H9 (cell line): ENCODE measurements around the gene DCTN2. TPM values are rescaled to one million over a fixed set of nuclear protein-coding genes. Genes with fewer than 3 reads are reported as not detected.

ENCODE experiments used
- DNase-seq: peaks from one replicate; pipeline ENCODE4 v3.0.0-alpha.2; 2017
- H2AFZ ChIP-seq: one replicate; pipeline ENCODE4 v1.6.1; 2013; ENCODE audit warnings: mild to moderate bottlenecking, low read length, control low read depth, moderate library complexity
- H2AK5ac ChIP-seq: 2 replicates; pipeline ENCODE4 v1.6.1; 2013; ENCODE audit warnings: low read length, control low read depth, mixed read lengths; ENCODE audit not compliant: insufficient read length
- H2BK120ac ChIP-seq: one replicate; pipeline ENCODE4 v1.6.1; 2013; ENCODE audit warnings: low read depth, mild to moderate bottlenecking, low read length, control low read depth, inconsistent platforms; ENCODE audit not compliant: poor library complexity, severe bottlenecking
- H2BK12ac ChIP-seq: 2 replicates; pipeline ENCODE4 v1.6.1; 2013; ENCODE audit warnings: low read length, control low read depth, mixed read lengths, low read depth; ENCODE audit not compliant: insufficient read length
- H2BK15ac ChIP-seq: 2 replicates; pipeline ENCODE4 v1.6.1; 2013; ENCODE audit warnings: low read depth, low read length, control low read depth
- H2BK20ac ChIP-seq: one replicate; pipeline ENCODE4 v1.6.1; 2013; ENCODE audit warnings: low read depth, mild to moderate bottlenecking, low read length, control low read depth, inconsistent platforms; ENCODE audit not compliant: poor library complexity, severe bottlenecking
- H2BK5ac ChIP-seq: 2 replicates; pipeline ENCODE4 v1.6.1; 2013; ENCODE audit warnings: low read length, control low read depth, mixed read lengths; ENCODE audit not compliant: insufficient read length
- H3K14ac ChIP-seq: 2 replicates; pipeline ENCODE4 v1.6.1; 2013; ENCODE audit warnings: low read length, control low read depth; ENCODE audit not compliant: insufficient read depth
- H3K18ac ChIP-seq: 2 replicates; pipeline ENCODE4 v1.6.1; 2013; ENCODE audit warnings: low read depth, mild to moderate bottlenecking, mixed read lengths, low read length, control low read depth; ENCODE audit not compliant: insufficient read length
- H3K23ac ChIP-seq: 2 replicates; pipeline ENCODE4 v1.6.1; 2013; ENCODE audit warnings: low read length, control low read depth, mixed read lengths, low read depth; ENCODE audit not compliant: insufficient read length
- H3K23me2 ChIP-seq: 2 replicates; pipeline ENCODE4 v1.6.1; 2013; ENCODE audit warnings: low read depth, mild to moderate bottlenecking, mixed read lengths, low read length, control low read depth; ENCODE audit not compliant: insufficient read length, poor library complexity, severe bottlenecking
- H3K27ac ChIP-seq: 2 replicates; pipeline ENCODE4 v1.5.1; 2013; ENCODE audit warnings: low read length, control low read depth, mixed read lengths, low read depth; ENCODE audit not compliant: insufficient read length
- H3K27me3 ChIP-seq: 2 replicates; pipeline ENCODE4 v1.6.1; 2013; ENCODE audit warnings: low read length, control low read depth, inconsistent platforms; ENCODE audit not compliant: insufficient read depth
- H3K4ac ChIP-seq: 2 replicates; pipeline ENCODE4 v1.6.1; 2013; ENCODE audit warnings: low read depth, mild to moderate bottlenecking, control low read depth, inconsistent platforms, low read length, moderate library complexity
- H3K4me1 ChIP-seq: 2 replicates; pipeline ENCODE4 v1.6.1; 2013; ENCODE audit warnings: low read length, control low read depth, inconsistent platforms; ENCODE audit not compliant: insufficient read depth
- H3K4me2 ChIP-seq: 2 replicates; pipeline ENCODE4 v1.6.1; 2013; ENCODE audit warnings: low read length, control low read depth, mixed read lengths; ENCODE audit not compliant: insufficient read length, insufficient read depth
- H3K56ac ChIP-seq: 2 replicates; pipeline ENCODE4 v1.6.1; 2013; ENCODE audit warnings: low read depth, mild to moderate bottlenecking, mixed read lengths, low read length, control low read depth; ENCODE audit not compliant: insufficient read length
- H3K79me1 ChIP-seq: 2 replicates; pipeline ENCODE4 v1.6.1; 2013; ENCODE audit warnings: low read depth, mild to moderate bottlenecking, moderate library complexity, low read length, control low read depth, inconsistent platforms; ENCODE audit not compliant: insufficient read depth, poor library complexity, severe bottlenecking
- H3K79me2 ChIP-seq: 2 replicates; pipeline ENCODE4 v1.6.1; 2013; ENCODE audit warnings: low read length, control low read depth, inconsistent platforms; ENCODE audit not compliant: insufficient read depth
- H3K9ac ChIP-seq: 2 replicates; pipeline ENCODE4 v1.6.1; 2013; ENCODE audit warnings: low read length, control low read depth, mixed read lengths; ENCODE audit not compliant: insufficient read length; ENCODE audit errors: extremely low read depth
- H3K9me3 ChIP-seq: one replicate; pipeline ENCODE4 v1.6.1; 2013; ENCODE audit warnings: low read depth, low read length, inconsistent platforms; ENCODE audit not compliant: control insufficient read depth
- H3T11ph ChIP-seq: one replicate; pipeline ENCODE4 v1.6.1; 2013; ENCODE audit warnings: mild to moderate bottlenecking, low read length, control low read depth, inconsistent platforms
- H4K20me1 ChIP-seq: one replicate; pipeline ENCODE4 v1.6.1; 2013; ENCODE audit not compliant: control insufficient read depth, insufficient read length, insufficient read depth
- H4K5ac ChIP-seq: 2 replicates; pipeline ENCODE4 v1.6.1; 2013; ENCODE audit warnings: low read depth, mild to moderate bottlenecking, mixed read lengths, low read length, control low read depth; ENCODE audit not compliant: insufficient read length
- H4K8ac ChIP-seq: replicated peaks from 2 replicates; pipeline ENCODE4 v1.6.1; 2013; ENCODE audit warnings: low read length, control low read depth, mixed read lengths, low read depth; ENCODE audit not compliant: insufficient read length
- H4K91ac ChIP-seq: 2 replicates; pipeline ENCODE4 v1.6.1; 2013; ENCODE audit warnings: low read depth, mild to moderate bottlenecking, moderate library complexity, mixed read lengths, low read length, control low read depth; ENCODE audit not compliant: insufficient read length
- H3K27ac Mint-ChIP-seq, 3 experiments: 2 replicates in 2 of 3; 3 replicates in 1 of 3; pipeline ENCODE4 v1.8.0; 2020 to 2021; ENCODE audit warnings: mixed read lengths in 3 of 3, mild to moderate bottlenecking in 1 of 3, moderate library complexity in 1 of 3
- H3K27me3 Mint-ChIP-seq: 2 replicates; pipeline ENCODE4 v1.8.0; 2021; ENCODE audit warnings: low read depth, mild to moderate bottlenecking, moderate library complexity, mixed read lengths
- H3K36me3 Mint-ChIP-seq, 3 experiments: 2 replicates in 2 of 3; 3 replicates in 1 of 3; pipeline ENCODE4 v1.8.0; 2020 to 2021; ENCODE audit warnings: low read depth in 3 of 3, mixed read lengths in 3 of 3; ENCODE audit not compliant: insufficient read depth in 1 of 3
- H3K4me1 Mint-ChIP-seq, 2 experiments: 2 replicates each; pipeline ENCODE4 v1.8.0; 2020; ENCODE audit warnings: mixed read lengths in 2 of 2
- H3K4me3 Mint-ChIP-seq, 2 experiments: 2 replicates in 1 of 2; 3 replicates in 1 of 2; pipeline ENCODE4 v1.8.0; 2020 to 2021; ENCODE audit warnings: mild to moderate bottlenecking in 2 of 2, mixed read lengths in 2 of 2, moderate library complexity in 1 of 2
- H3K9me3 Mint-ChIP-seq, 2 experiments: 2 replicates in 1 of 2; 3 replicates in 1 of 2; pipeline ENCODE4 v1.8.0; 2020; ENCODE audit warnings: mild to moderate bottlenecking in 2 of 2, mixed read lengths in 2 of 2, moderate library complexity in 1 of 2
- WGBS: extraction: QIAGEN DNeasy Blood & Tissue Kit; methylation state at CpG from one replicate; pipeline ENCODE4 v1.1.7; 2013; ENCODE audit warnings: missing lambda C conversion rate, low lambda C conversion rate, mixed read lengths; ENCODE audit not compliant: insufficient read length; ENCODE audit errors: extremely low coverage; 5-methylcytosine and 5-hydroxymethylcytosine counted together
- total RNA-seq: library from RNA; stranded (reverse); gene quantifications from 2 replicates; pipeline ENCODE4 v1.2.1, GENCODE V29; 2021
- TF ChIP-seq, protein P1 (sequence below): fragments of 200-600 bp; sonication (generic); conservative IDR thresholded peaks from 3 replicates; pipeline ENCODE4 v1.8.0; 2021; ENCODE audit warnings: antibody characterized with exemption, mild to moderate bottlenecking

Gene DCTN2
- total RNA-seq, 1 experiment from 2014 or later, result 97.7 TPM

DNA sequence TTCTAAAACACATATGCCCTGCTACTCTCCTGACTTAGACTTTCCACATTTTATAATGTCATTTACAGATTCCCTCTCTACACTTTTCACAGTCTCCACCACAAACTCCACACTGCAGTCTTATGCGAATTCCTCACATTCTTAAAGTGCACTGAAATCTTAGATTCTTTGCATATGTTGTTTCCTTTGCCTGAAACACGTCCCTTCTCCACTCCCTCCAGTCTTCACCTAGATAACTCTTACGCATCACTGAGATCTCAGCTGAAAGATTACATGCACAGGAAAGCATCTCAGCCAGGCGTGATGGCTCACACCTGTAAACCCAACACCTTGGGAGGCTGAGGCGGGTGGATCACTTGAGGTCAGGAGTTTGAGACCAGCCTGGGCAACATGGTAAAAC lies 63.5 kb downstream of the DCTN2 start:
- Histone ChIP-seq H3K27me3 (no peaks in the 10 kb centered on the region), H3K56ac (no peak overlapping the region), H3K79me1 (no peaks in the 10 kb centered on the region), H4K91ac (no peak overlapping the region), H3K4me1 (peaks cover 3% of the 10 kb centered on the region; the same call in 1 of the 2 replicates), H2BK20ac (no peak overlapping the region), H2BK12ac (no peak overlapping the region), H2AK5ac (no peak overlapping the region), H3K4ac (no peak overlapping the region), H4K5ac (no peak overlapping the region), H3K14ac (no peak overlapping the region), H3K9ac (no peak overlapping the region), H3K9me3 (no peaks in the 10 kb centered on the region), H3K18ac (no peak overlapping the region), H2BK5ac (no peak overlapping the region), H2AFZ (no peak overlapping the region), H3K4me2 (no peak overlapping the region), H3K27ac (no peak overlapping the region), H4K20me1 (no peaks in the 10 kb centered on the region), H3T11ph (no peak overlapping the region), H2BK120ac (no peak overlapping the region), H4K8ac (no peak overlapping the region), H3K23ac (no peak overlapping the region), H3K23me2 (peaks cover 2% of the 10 kb centered on the region), H3K79me2 (peaks cover 3% of the 10 kb centered on the region; the same call in 1 of the 2 replicates), H2BK15ac (no peak overlapping the region)
- Mint-ChIP-seq H3K4me3 (no peak overlapping the region), H3K9me3 (peaks cover 0 to 2% of the 10 kb centered on the region in 2 experiments; a peak in 1 of 5 replicates), H3K27ac (peak overlapping the region in 1 of 3 experiments; percentile 11; a peak in 3 of 7 replicates), H3K4me1 (peaks cover 11 to 12% of the 10 kb centered on the region in 2 experiments), H3K36me3 (peaks cover under 1 to 6% (median 3%) of the 10 kb centered on the region in 3 experiments; a peak in 6 of 7 replicates), H3K27me3 (peaks cover 16% of the 10 kb centered on the region)
- DNase-seq, result no peak
- no CpG with 5 or more reads among the region's 5 CpGs for WGBS
- TF ChIP-seq, protein P1, sequence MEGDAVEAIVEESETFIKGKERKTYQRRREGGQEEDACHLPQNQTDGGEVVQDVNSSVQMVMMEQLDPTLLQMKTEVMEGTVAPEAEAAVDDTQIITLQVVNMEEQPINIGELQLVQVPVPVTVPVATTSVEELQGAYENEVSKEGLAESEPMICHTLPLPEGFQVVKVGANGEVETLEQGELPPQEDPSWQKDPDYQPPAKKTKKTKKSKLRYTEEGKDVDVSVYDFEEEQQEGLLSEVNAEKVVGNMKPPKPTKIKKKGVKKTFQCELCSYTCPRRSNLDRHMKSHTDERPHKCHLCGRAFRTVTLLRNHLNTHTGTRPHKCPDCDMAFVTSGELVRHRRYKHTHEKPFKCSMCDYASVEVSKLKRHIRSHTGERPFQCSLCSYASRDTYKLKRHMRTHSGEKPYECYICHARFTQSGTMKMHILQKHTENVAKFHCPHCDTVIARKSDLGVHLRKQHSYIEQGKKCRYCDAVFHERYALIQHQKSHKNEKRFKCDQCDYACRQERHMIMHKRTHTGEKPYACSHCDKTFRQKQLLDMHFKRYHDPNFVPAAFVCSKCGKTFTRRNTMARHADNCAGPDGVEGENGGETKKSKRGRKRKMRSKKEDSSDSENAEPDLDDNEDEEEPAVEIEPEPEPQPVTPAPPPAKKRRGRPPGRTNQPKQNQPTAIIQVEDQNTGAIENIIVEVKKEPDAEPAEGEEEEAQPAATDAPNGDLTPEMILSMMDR, result no peak
